ENCODE data around the gene ERLIN1.

- TF ChIP-seq CTCF (conservative IDR thresholded peaks at IDR 0.05; ENCODE audit: low read depth, low read length) = no peak
- TF ChIP-seq EZH2phosphoT487 (IDR thresholded peaks at IDR 0.05; ENCODE audit: borderline replicate concordance, low read length) = no peak
- no peak for TF ChIP-seq EZH2 (IDR thresholded peaks at IDR 0.05; ENCODE audit: low read length, unreplicated experiment)
These were observed 66.1 kb downstream of the ERLIN1 start for GRCh38 chr10:100119726-100120125.
